HepG2 (cell line): ENCODE data around the gene PLA2G4D. TPM values are rescaled to one million over a fixed set of nuclear protein-coding genes. Genes with fewer than 3 reads are reported as not detected.

Experiments
- ARID3A ChIP-seq: IDR thresholded peaks from 2 replicates; pipeline ENCODE4 v1.6.1; 2012; ENCODE audit warnings: low read depth, low read length, improper control_type of control experiment
- BHLHE40 ChIP-seq: IDR thresholded peaks from 2 replicates; pipeline ENCODE4 v1.6.1; 2011; ENCODE audit warnings: low read length, improper control_type of control experiment
- ELF3 ChIP-seq: IDR thresholded peaks from 2 replicates; pipeline ENCODE4 v1.6.1; 2016; ENCODE audit warnings: missing genetic modification reagents, missing compliant biosample characterization
- ESRRA ChIP-seq: sonication (generic); formaldehyde crosslinking; IDR thresholded peaks from 2 replicates; pipeline ENCODE4 v1.5.1; 2020; ENCODE audit warnings: mild to moderate bottlenecking, low read depth, missing genetic modification reagents
- FOSL2 ChIP-seq: sonication (generic); formaldehyde crosslinking; IDR thresholded peaks from 2 replicates; pipeline ENCODE4 v1.4.0; 2020; ENCODE audit warnings: missing genetic modification reagents
- HNRNPL ChIP-seq: fragments of 200-400 bp; formaldehyde crosslinking; IDR thresholded peaks from 2 replicates; pipeline ENCODE4 v1.6.1; 2017; ENCODE audit warnings: mild to moderate bottlenecking, low read depth, low read length
- KAT8 ChIP-seq: IDR thresholded peaks from 2 replicates; pipeline ENCODE4 v1.6.1; 2016; ENCODE audit warnings: missing genetic modification reagents, missing compliant biosample characterization
- NCOR1 ChIP-seq: fragments of 200-600 bp; sonication (generic); IDR thresholded peaks from 2 replicates; pipeline ENCODE4 v1.7.0; 2017; ENCODE audit warnings: antibody characterized with exemption, low read length, borderline replicate concordance
- NFATC3 ChIP-seq: sonication (generic); formaldehyde crosslinking; IDR thresholded peaks from 2 replicates; pipeline ENCODE4 v1.5.1; 2020; ENCODE audit warnings: mild to moderate bottlenecking, missing genetic modification reagents
- PHF8 ChIP-seq: sonication (generic); formaldehyde crosslinking; IDR thresholded peaks from 2 replicates; pipeline ENCODE4 v1.5.0; 2020; ENCODE audit warnings: missing genetic modification reagents
- RCOR2 ChIP-seq: IDR thresholded peaks from 2 replicates; pipeline ENCODE4 v1.6.1; 2016; ENCODE audit warnings: missing biosample characterization, missing genetic modification reagents
- SP5 ChIP-seq: IDR thresholded peaks from 2 replicates; pipeline ENCODE4 v1.6.1; 2016; ENCODE audit warnings: low read depth, borderline replicate concordance
- TP53 ChIP-seq: sonication (generic); formaldehyde crosslinking; conservative IDR thresholded peaks from 2 replicates; pipeline ENCODE4 v1.4.0; 2020; ENCODE audit warnings: missing genetic modification reagents
- TSC22D2 ChIP-seq: sonication (generic); formaldehyde crosslinking; IDR thresholded peaks from 2 replicates; pipeline ENCODE4 v1.5.1; 2020; ENCODE audit warnings: missing genetic modification reagents, mild to moderate bottlenecking, borderline replicate concordance
- ZBTB1 ChIP-seq: sonication (generic); formaldehyde crosslinking; IDR thresholded peaks from 2 replicates; pipeline ENCODE4 v1.4.0; 2020; ENCODE audit warnings: missing genetic modification reagents, borderline replicate concordance
- ZFX ChIP-seq: sonication (generic); formaldehyde crosslinking; IDR thresholded peaks from 2 replicates; pipeline ENCODE4 v1.4.0; 2020; ENCODE audit warnings: mild to moderate bottlenecking, low read depth, missing genetic modification reagents, moderate library complexity
- ZKSCAN1 ChIP-seq: fragments of 150-350 bp; IDR thresholded peaks from 2 replicates; pipeline ENCODE4 v1.6.1; 2014; ENCODE audit warnings: low read length
- ZKSCAN8 ChIP-seq: IDR thresholded peaks from 2 replicates; pipeline ENCODE4 v1.6.1; 2016; ENCODE audit warnings: borderline replicate concordance, missing genetic modification reagents, missing compliant biosample characterization
- ZNF101 ChIP-seq: sonication (generic); formaldehyde crosslinking; IDR thresholded peaks from 2 replicates; pipeline ENCODE4 v1.4.0; 2020; ENCODE audit warnings: mild to moderate bottlenecking, low read depth, missing genetic modification reagents, borderline replicate concordance
- ZNF256 ChIP-seq: sonication (generic); formaldehyde crosslinking; conservative IDR thresholded peaks from 2 replicates; pipeline ENCODE4 v1.4.0; 2020; ENCODE audit warnings: missing genetic modification reagents
- ZNF362 ChIP-seq: sonication (generic); formaldehyde crosslinking; IDR thresholded peaks from 2 replicates; pipeline ENCODE4 v1.4.0; 2020; ENCODE audit warnings: missing genetic modification reagents, mild to moderate bottlenecking, borderline replicate concordance
- ZNF562 ChIP-seq: sonication (generic); formaldehyde crosslinking; IDR thresholded peaks from 2 replicates; pipeline ENCODE4 v1.8.0; 2022; ENCODE audit warnings: missing genetic modification reagents, borderline replicate concordance
- ZNF616 ChIP-seq: sonication (generic); formaldehyde crosslinking; IDR thresholded peaks from 2 replicates; pipeline ENCODE4 v1.5.0; 2020; ENCODE audit warnings: low read depth, mild to moderate bottlenecking, missing genetic modification reagents
- polyA plus RNA-seq, 8 experiments: library from polyadenylated mRNA; depleted of rRNA in 3 of 8; stranded (reverse) in 7 of 8; unstranded in 1 of 8; fragments of >200 nt; fragmentation: Illumina TruSeq in 4 of 8; extraction: Trizol in 4 of 8; gene quantifications; 2 replicates each; pipeline versions ENCODE4 v1.2.1 to v1.2.3, GENCODE V29; 2011 to 2016; ENCODE audit warnings: low read depth in 4 of 8, missing spikeins in 1 of 8, mixed read lengths in 1 of 8; ENCODE audit not compliant: insufficient read depth in 1 of 8
- total RNA-seq, 5 experiments: library from RNA; depleted of rRNA; stranded (reverse); fragments of >200 nt; fragmentation: Illumina TruSeq; extraction: Trizol; gene quantifications; 2 replicates each; pipeline ENCODE4 v1.2.3, GENCODE V29; 2016; ENCODE audit warnings: low read depth in 1 of 5
- TF ChIP-seq, protein P1 (sequence below): sonication (generic); formaldehyde crosslinking; conservative IDR thresholded peaks from 2 replicates; pipeline ENCODE4 v1.4.0; 2020; ENCODE audit warnings: missing genetic modification reagents
- TF ChIP-seq, protein P2 (sequence below): sonication (generic); formaldehyde crosslinking; IDR thresholded peaks from 2 replicates; pipeline ENCODE4 v1.5.0; 2020; ENCODE audit warnings: missing genetic modification reagents

The PLA2G4D gene
- total and polyA plus RNA-seq, 2 of the 13 experiments (the other 11 are each of a cell fraction or from before 2014, with no cell fraction given), result 0.04 to 0.21 TPM

GRCh38 chr15:42138968-42139386 lies 44.6 kb upstream of the PLA2G4D start (continued):
- no peak for TF ChIP-seq HNRNPL
- TF ChIP-seq, protein P1, sequence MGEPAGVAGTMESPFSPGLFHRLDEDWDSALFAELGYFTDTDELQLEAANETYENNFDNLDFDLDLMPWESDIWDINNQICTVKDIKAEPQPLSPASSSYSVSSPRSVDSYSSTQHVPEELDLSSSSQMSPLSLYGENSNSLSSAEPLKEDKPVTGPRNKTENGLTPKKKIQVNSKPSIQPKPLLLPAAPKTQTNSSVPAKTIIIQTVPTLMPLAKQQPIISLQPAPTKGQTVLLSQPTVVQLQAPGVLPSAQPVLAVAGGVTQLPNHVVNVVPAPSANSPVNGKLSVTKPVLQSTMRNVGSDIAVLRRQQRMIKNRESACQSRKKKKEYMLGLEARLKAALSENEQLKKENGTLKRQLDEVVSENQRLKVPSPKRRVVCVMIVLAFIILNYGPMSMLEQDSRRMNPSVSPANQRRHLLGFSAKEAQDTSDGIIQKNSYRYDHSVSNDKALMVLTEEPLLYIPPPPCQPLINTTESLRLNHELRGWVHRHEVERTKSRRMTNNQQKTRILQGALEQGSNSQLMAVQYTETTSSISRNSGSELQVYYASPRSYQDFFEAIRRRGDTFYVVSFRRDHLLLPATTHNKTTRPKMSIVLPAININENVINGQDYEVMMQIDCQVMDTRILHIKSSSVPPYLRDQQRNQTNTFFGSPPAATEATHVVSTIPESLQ (CRISPR knock-in tag), result no peak
- TF ChIP-seq BHLHE40, result peak; percentile 60; the same call in 1 of the 2 replicates
- TF ChIP-seq KAT8 (CRISPR knock-in tag), result peak; percentile 62; the same call in 1 of the 2 replicates
- TF ChIP-seq ELF3, result peak; percentile 74
- peak; percentile 80; the same call in 1 of the 2 replicates for TF ChIP-seq ZKSCAN8 (CRISPR knock-in tag)
- no peak; the same call in 1 of the 2 replicates for TF ChIP-seq SP5 (CRISPR knock-in tag)
- TF ChIP-seq NFATC3 (CRISPR knock-in tag), result no peak
- TF ChIP-seq ARID3A, result peak; percentile 85
- TF ChIP-seq ZNF562, result no peak
- peak; percentile 74 for TF ChIP-seq FOSL2 (CRISPR knock-in tag)
- peak; percentile 68; the same call in 1 of the 2 replicates for TF ChIP-seq ZNF616 (CRISPR knock-in tag)
- TF ChIP-seq PHF8 (CRISPR knock-in tag), result no peak
- no peak for TF ChIP-seq ZBTB1 (CRISPR knock-in tag)
- TF ChIP-seq TP53 (CRISPR knock-in tag), result no peak
- peak; percentile 92; the same call in 1 of the 2 replicates for TF ChIP-seq ZKSCAN1
- 0 out of 2 replicates have a peak, but pooled peaks have one; percentile 29 for TF ChIP-seq TSC22D2
- TF ChIP-seq, protein P2, sequence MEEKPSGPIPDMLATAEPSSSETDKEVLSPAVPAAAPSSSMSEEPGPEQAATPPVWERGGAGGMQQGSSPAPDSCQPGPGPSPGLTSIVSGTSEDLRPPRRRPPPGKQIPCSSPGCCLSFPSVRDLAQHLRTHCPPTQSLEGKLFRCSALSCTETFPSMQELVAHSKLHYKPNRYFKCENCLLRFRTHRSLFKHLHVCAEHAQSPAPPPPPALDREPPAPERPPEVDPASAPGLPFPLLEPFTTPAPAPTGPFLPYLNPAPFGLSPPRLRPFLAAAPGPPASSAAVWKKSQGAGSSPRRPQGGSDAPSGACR (CRISPR knock-in tag), result peak; percentile 75; the same call in 1 of the 2 replicates
- no peak for TF ChIP-seq ZNF101 (CRISPR knock-in tag)
- peak; percentile 88 for TF ChIP-seq ESRRA
- peak; percentile 89; the same call in 1 of the 2 replicates for TF ChIP-seq NCOR1
- TF ChIP-seq ZNF256 (CRISPR knock-in tag), result no peak
- 0 out of 2 replicates have a peak, but pooled peaks have one; percentile 28 for TF ChIP-seq ZNF362 (CRISPR knock-in tag)
- TF ChIP-seq RCOR2 (CRISPR knock-in tag), result peak; percentile 89
- TF ChIP-seq ZFX, result peak; percentile 41; the same call in 1 of the 2 replicates
